ENCODE measurements around the gene FAM20B. TPM values are rescaled to one million over a fixed set of nuclear protein-coding genes. Genes with fewer than 3 reads are reported as not detected.

Gene FAM20B
- total and polyA plus RNA-seq, 4 donors, result 3.1 to 39.8 (median 13.6) TPM

- Histone ChIP-seq H3K4me3 (ENCODE audit: low read depth in 1 of 3, low read length in 3 of 3) (no peak overlapping the region), H3K9me3 (ENCODE audit: control insufficient read depth in 4 of 4, low read length in 3 of 4) (no peaks in the 10 kb centered on the region), H3K27me3 (ENCODE audit: control insufficient read depth in 4 of 4, insufficient read depth in 4 of 4, low read length in 3 of 4) (no peaks in the 10 kb centered on the region), H3K27ac (ENCODE audit: low read depth in 1 of 2, low read length in 2 of 2) (no peak overlapping the region), H3K36me3 (ENCODE audit: control insufficient read depth in 4 of 4, insufficient read depth in 3 of 4, low read depth in 1 of 4, low read length in 3 of 4) (no peaks in the 10 kb centered on the region), H3K9ac (ENCODE audit: low read depth in 1 of 2, low read length in 2 of 2) (no peak overlapping the region), H3K4me1 (ENCODE audit: control insufficient read depth in 4 of 4, insufficient read depth in 4 of 4, low read length in 3 of 4) (peaks cover 3 to 9% (median 6%) of the 10 kb centered on the region in 4 donors)
- WGBS, result 93% methylated on average over 1 of the region's 1 CpG
- no peak for DNase-seq (ENCODE audit: low spot score)
- no peak for TF ChIP-seq MAX (IDR thresholded peaks at IDR 0.05)
- TF ChIP-seq TAF1 (conservative IDR thresholded peaks at IDR 0.05), result no peak
- no peak for TF ChIP-seq HNF4A (conservative IDR thresholded peaks at IDR 0.05)
- TF ChIP-seq, protein P1, sequence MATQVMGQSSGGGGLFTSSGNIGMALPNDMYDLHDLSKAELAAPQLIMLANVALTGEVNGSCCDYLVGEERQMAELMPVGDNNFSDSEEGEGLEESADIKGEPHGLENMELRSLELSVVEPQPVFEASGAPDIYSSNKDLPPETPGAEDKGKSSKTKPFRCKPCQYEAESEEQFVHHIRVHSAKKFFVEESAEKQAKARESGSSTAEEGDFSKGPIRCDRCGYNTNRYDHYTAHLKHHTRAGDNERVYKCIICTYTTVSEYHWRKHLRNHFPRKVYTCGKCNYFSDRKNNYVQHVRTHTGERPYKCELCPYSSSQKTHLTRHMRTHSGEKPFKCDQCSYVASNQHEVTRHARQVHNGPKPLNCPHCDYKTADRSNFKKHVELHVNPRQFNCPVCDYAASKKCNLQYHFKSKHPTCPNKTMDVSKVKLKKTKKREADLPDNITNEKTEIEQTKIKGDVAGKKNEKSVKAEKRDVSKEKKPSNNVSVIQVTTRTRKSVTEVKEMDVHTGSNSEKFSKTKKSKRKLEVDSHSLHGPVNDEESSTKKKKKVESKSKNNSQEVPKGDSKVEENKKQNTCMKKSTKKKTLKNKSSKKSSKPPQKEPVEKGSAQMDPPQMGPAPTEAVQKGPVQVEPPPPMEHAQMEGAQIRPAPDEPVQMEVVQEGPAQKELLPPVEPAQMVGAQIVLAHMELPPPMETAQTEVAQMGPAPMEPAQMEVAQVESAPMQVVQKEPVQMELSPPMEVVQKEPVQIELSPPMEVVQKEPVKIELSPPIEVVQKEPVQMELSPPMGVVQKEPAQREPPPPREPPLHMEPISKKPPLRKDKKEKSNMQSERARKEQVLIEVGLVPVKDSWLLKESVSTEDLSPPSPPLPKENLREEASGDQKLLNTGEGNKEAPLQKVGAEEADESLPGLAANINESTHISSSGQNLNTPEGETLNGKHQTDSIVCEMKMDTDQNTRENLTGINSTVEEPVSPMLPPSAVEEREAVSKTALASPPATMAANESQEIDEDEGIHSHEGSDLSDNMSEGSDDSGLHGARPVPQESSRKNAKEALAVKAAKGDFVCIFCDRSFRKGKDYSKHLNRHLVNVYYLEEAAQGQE (IDR thresholded peaks at IDR 0.05), result no peak
- no peak for TF ChIP-seq YY1 (IDR thresholded peaks at IDR 0.05)
- TF ChIP-seq, protein P2, sequence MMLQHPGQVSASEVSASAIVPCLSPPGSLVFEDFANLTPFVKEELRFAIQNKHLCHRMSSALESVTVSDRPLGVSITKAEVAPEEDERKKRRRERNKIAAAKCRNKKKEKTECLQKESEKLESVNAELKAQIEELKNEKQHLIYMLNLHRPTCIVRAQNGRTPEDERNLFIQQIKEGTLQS (IDR thresholded peaks at IDR 0.05), result no peak
- TF ChIP-seq RAD21 (IDR thresholded peaks at IDR 0.05), result no peak
- TF ChIP-seq CTCF (IDR thresholded peaks at IDR 0.05; ENCODE audit: low read depth, low read length, missing input control), result no peak
- TF ChIP-seq RXRA (IDR thresholded peaks at IDR 0.05), result no peak
- no peak for TF ChIP-seq EGR1 (IDR thresholded peaks at IDR 0.05; ENCODE audit: low read depth in 2 of 2)
- no peak for TF ChIP-seq JUND (IDR thresholded peaks at IDR 0.05)
- TF ChIP-seq NR2F2 (IDR thresholded peaks at IDR 0.05), result no peak
- TF ChIP-seq, protein P3, sequence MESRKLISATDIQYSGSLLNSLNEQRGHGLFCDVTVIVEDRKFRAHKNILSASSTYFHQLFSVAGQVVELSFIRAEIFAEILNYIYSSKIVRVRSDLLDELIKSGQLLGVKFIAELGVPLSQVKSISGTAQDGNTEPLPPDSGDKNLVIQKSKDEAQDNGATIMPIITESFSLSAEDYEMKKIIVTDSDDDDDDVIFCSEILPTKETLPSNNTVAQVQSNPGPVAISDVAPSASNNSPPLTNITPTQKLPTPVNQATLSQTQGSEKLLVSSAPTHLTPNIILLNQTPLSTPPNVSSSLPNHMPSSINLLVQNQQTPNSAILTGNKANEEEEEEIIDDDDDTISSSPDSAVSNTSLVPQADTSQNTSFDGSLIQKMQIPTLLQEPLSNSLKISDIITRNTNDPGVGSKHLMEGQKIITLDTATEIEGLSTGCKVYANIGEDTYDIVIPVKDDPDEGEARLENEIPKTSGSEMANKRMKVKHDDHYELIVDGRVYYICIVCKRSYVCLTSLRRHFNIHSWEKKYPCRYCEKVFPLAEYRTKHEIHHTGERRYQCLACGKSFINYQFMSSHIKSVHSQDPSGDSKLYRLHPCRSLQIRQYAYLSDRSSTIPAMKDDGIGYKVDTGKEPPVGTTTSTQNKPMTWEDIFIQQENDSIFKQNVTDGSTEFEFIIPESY (IDR thresholded peaks at IDR 0.05), result no peak
- no peak for TF ChIP-seq FOXA2 (IDR thresholded peaks at IDR 0.05)
- TF ChIP-seq FOXA1 (IDR thresholded peaks at IDR 0.05), result no peak
- TF ChIP-seq GABPA (IDR thresholded peaks at IDR 0.05 in 1 of 2, conservative IDR thresholded peaks at IDR 0.05 in 1 of 2), result no peak
- TF ChIP-seq SP1 (IDR thresholded peaks at IDR 0.05), result no peak
- TF ChIP-seq HNF4G (IDR thresholded peaks at IDR 0.05), result no peak
These were observed 9.0 kb downstream of the FAM20B start for GRCh38 chr1:179034720-179035119.

Measured in liver (tissue), 9 donors.